Measurements from ENCODE around the gene MAP2. TPM values are rescaled to one million over a fixed set of nuclear protein-coding genes. Genes with fewer than 3 reads are reported as not detected.

Gene MAP2
- total and polyA plus RNA-seq, 2 of the 8 experiments (the other 6 are each of a cell fraction or from before 2014, with no cell fraction given), result 5.9 to 9.4 TPM

- H3K79me1 ChIP-seq (ENCODE audit: low read depth, low read length), result no peaks in the 10 kb centered on the region
- no peak for FAIRE-seq
- H2AFZ ChIP-seq (ENCODE audit: low read length), result no peak overlapping the region
- no peak overlapping the region for H2BK5ac ChIP-seq (ENCODE audit: low read depth, low read length)
- H4K5ac ChIP-seq (ENCODE audit: insufficient read length, low read depth, low read length), result no peak overlapping the region
- H3K79me2 ChIP-seq (ENCODE audit: control insufficient read depth in 1 of 2, insufficient read depth in 2 of 2, low read length in 2 of 2), result no peaks in the 10 kb centered on the region
- H4K20me1 ChIP-seq (replicated peaks in 1 of 2; ENCODE audit: control insufficient read depth in 1 of 2, insufficient read depth in 2 of 2, low read length in 2 of 2), result no peaks in the 10 kb centered on the region
- H3K18ac ChIP-seq (ENCODE audit: extremely low read depth, low read length), result no peak overlapping the region
- no peak overlapping the region for H2BK20ac ChIP-seq (ENCODE audit: low read length)
- CTCF ChIA-PET (ENCODE audit: partially characterized antibody), result no interaction called here
- no peaks in the 10 kb centered on the region for H3K36me3 ChIP-seq (ENCODE audit: control insufficient read depth in 2 of 4, insufficient read depth in 4 of 4, low read length in 3 of 4)
- H3K27me3 ChIP-seq (replicated peaks in 1 of 4; ENCODE audit: control insufficient read depth in 3 of 4, extremely low read depth in 1 of 4, insufficient read depth in 3 of 4, low read length in 3 of 4), result no peaks in the 10 kb centered on the region
- H2BK15ac ChIP-seq (ENCODE audit: low read length), result no peak overlapping the region
- no peaks in the 10 kb centered on the region for H3K9me3 ChIP-seq (ENCODE audit: insufficient read depth in 2 of 2, low read depth in 1 of 2, low read length in 1 of 2)
- H3K14ac ChIP-seq (ENCODE audit: insufficient read length), result no peak overlapping the region
- no peak overlapping the region for H3K27ac ChIP-seq (ENCODE audit: low read depth, low read length)
- H3K9ac ChIP-seq (replicated peaks in 1 of 4; ENCODE audit: extremely low read depth in 1 of 4, low read depth in 3 of 4, low read length in 3 of 4), result no peak overlapping the region
- H3K56ac ChIP-seq (replicated peaks; ENCODE audit: insufficient read length, low read depth, low read length), result no peak overlapping the region
- no peak overlapping the region for H2BK120ac ChIP-seq (replicated peaks; ENCODE audit: low read depth, low read length)
- no peak overlapping the region for H3K4me2 ChIP-seq (ENCODE audit: insufficient read depth in 1 of 2, low read depth in 2 of 2, low read length in 2 of 2)
- no peak overlapping the region for H3K4me3 ChIP-seq (ENCODE audit: extremely low read depth in 1 of 4, insufficient read depth in 2 of 4, low read depth in 3 of 4, low read length in 4 of 4)
- no peaks in the 10 kb centered on the region for H3K23me2 ChIP-seq (ENCODE audit: low read depth, low read length)
- peaks cover 0 to 4% (median 1%) of the 10 kb centered on the region in 4 experiments; a peak in 3 of 7 replicates for H3K4me1 ChIP-seq (replicated peaks in 1 of 4; ENCODE audit: control insufficient read depth in 3 of 4, insufficient read depth in 4 of 4, low read length in 3 of 4)
- POLR2A ChIA-PET (ENCODE audit: partially characterized antibody), result no interaction called here
- H2BK12ac ChIP-seq (ENCODE audit: low read depth, low read length), result no peak overlapping the region
- WGBS, 2 experiments (ENCODE audit: extremely low coverage in 1 of 2, insufficient coverage in 1 of 2, insufficient read length in 1 of 2, insufficient replicate concordance in 2 of 2, low coverage in 1 of 2, low lambda C conversion rate in 2 of 2, missing lambda C conversion rate in 1 of 2), result 88% methylated on average over 4 of the region's 4 CpGs; no CpG with 5 or more reads in 1 of the 2 experiments
- H4K8ac ChIP-seq (ENCODE audit: extremely low read depth, insufficient read depth, low read length), result no peak overlapping the region
- no peak overlapping the region for H3K4ac ChIP-seq (replicated peaks; ENCODE audit: insufficient read length, low read depth, low read length)
- no peak overlapping the region for H3K23ac ChIP-seq (ENCODE audit: insufficient read length)
- DNase-seq (ENCODE audit: low read depth in 1 of 2, low spot score in 2 of 2), result no peak
- no peak overlapping the region for H2AK5ac ChIP-seq (ENCODE audit: low read depth, low read length)
- no peak overlapping the region for H4K91ac ChIP-seq (replicated peaks; ENCODE audit: insufficient read length, low read length)
- TF ChIP-seq CHD7 (IDR thresholded peaks at IDR 0.05; ENCODE audit: insufficient replicate concordance, low read length), result no peak
Measured at GRCh38 chr2:209682646-209683045, 258.8 kb downstream of the MAP2 start.

Data from H1 (cell line).